GM21526 (cell line): ENCODE data around the gene MATN1.
"Not testable (repeated sequence)": the region's sequence is repeated elsewhere in the genome, so short reads cannot be mapped to it uniquely, and the experiment has no call there.

Experiments
- ATAC-seq: cut with Tn5 transposase; IDR thresholded peaks from one replicate; pipeline ENCODE4 v1.9.1; 2021; ENCODE audit warnings: moderate library complexity; ENCODE audit not compliant: unreplicated experiment, low FRiP score

MATN1 gene

DNA sequence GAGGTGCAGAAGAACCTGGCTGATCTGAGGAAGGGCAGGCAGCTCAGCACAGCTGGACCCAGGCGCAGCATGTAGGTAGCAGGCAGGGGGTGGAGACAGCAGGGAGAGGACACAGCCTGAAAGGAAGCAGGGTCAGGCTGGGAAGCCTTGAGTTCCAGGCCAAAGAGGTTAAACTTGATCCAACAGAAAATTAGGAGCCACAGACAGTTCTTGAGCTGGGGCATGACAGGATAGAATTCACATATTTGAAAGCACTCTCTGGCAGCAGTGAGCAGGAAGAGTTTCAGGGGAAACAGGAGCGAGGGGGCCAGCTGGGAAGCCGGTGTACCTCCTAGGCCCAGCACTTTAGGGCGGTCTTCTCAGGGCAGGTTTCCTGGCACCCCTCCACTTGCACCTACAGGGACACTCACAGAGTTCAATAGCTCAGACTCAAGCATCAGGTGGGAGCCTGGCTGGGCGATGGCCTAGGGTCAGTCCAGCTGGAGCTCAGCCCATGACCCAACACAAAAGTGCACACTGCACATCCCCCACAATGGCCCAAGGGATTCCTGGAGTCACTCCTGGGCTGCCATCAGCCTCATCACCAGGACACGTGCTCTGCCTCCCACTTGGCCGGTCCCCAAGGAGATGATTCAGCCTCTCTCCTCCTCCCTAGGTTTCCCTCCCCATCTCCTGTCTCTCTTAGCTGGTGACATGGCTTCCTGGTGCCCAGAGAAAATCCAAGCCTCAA is 22.7 kb downstream of the MATN1 start:
- ATAC-seq = no peak

DNA sequence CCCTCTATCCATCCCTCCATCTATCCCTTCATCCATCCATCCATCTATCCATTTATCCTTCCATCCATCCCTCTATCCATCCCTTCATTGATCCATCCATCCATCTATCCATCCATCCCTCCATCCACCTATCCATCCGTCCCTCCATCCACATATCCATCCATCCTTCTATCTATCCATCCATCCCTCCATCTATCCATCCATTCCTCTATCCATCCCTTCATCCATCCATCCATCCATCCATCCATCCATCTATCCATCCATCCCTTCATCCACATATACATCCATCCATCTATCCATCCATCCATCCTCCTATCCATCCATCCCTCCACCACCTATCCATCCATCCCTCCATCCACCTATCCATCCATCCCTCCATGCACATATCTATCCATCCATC is 23.6 kb downstream of the MATN1 start:
- ATAC-seq = no peak

DNA sequence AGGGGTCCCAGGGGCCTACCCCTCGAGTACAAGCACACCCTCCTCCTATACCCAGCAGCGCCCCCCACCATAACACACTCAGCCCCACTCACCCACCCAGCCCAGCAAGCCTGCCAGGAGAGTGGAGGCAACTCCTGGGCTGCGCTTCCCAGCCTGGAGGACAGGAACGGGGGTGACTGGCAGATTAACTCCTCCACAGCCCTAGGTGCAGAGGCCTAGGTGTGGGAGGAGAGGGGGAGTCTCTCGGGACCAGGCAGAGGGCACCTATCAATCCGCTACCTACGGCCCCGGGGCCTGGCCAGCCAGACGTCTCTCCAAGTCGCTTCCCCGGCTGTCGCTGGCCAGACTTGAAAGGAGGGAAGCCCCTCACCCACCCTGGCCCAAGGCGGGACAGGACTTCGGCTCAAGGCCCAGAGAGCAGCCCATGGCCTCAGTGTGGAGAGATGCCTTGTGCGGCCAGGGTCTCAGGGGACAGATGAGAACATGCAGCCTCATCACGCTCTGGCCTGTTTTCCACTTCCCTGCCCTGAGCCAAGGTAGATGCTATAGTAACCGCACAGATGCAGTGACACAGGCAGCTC is 24.9 kb downstream of the MATN1 start:
- no peak for ATAC-seq

DNA sequence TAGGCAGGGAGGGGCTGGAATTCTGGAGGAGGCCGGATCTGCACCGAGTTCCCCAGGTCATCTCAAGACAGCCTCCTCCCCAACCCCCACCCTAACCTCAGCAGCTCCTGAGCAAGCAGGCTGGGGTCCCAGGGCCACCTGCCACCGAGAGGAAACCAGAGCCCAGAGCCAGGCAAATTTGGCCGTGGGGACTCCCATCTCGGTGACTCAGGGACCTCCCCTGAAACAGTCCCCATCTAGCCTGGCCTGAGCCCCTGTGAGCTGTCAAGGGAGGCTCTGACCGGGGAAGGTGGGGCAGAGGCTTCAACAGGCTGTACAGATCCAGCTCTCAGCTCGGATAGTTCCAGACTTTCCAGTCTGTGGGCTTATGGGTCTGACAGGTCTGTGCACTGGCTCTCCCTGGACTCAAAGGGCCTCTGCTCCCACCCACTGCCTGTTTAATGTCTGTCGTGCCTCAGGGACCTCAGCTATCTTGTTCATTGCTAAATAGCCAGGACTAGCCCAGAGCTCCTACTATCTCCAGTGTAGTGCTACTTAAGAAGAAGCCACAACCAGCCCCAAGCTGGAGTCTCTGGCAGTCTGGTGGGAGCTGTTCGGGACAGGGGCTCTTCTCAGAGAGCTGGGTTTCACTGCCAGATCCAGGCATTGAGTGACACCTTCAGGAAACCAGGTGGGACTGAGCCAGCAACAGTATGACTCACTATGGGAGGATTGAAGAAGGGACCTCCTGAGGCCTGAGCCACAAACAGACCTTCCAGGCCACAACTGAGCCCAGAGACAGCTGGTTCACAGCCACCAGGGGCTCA is 25.6 kb downstream of the MATN1 start:
- no peak for ATAC-seq

DNA sequence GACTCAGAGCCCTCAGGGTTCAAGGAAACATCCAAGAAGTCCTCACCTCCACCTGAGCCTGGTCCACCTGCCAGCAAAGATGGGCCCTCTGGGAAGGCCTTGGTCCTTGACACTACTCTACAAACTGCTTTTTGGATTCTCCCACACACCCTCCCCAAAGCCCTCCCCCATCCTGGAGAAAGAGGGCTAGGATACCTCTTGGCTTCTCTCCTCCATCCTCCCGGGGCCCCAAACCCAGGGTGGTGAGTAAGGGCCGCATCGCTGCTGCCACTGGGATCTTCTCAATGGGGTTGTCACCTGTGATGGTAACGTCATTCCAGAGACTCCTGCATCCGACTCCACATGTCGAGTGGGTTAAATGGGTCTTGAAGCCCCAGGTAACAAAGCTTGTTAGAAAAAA is 26.6 kb downstream of the MATN1 start:
- ATAC-seq = no peak

DNA sequence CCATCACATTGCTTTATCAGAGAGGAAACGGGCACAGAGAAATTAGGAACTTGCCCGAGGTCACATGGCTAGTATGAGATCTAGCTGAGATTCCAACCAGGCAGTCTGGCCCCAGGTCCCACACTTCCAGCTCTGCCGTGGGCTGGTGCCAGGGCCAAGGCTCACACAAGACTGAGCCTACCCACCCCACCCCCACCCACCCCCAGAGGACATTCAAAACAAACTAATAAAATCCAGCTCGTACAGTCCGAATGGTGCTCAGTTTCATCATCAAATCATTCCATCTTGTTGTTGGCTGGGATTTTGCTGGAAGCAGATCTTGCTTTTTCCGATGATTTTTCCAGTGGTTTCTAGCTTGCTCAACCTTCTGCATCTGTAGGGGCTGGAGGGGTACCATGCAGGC is 27.9 kb downstream of the MATN1 start:
- ATAC-seq = no peak

DNA sequence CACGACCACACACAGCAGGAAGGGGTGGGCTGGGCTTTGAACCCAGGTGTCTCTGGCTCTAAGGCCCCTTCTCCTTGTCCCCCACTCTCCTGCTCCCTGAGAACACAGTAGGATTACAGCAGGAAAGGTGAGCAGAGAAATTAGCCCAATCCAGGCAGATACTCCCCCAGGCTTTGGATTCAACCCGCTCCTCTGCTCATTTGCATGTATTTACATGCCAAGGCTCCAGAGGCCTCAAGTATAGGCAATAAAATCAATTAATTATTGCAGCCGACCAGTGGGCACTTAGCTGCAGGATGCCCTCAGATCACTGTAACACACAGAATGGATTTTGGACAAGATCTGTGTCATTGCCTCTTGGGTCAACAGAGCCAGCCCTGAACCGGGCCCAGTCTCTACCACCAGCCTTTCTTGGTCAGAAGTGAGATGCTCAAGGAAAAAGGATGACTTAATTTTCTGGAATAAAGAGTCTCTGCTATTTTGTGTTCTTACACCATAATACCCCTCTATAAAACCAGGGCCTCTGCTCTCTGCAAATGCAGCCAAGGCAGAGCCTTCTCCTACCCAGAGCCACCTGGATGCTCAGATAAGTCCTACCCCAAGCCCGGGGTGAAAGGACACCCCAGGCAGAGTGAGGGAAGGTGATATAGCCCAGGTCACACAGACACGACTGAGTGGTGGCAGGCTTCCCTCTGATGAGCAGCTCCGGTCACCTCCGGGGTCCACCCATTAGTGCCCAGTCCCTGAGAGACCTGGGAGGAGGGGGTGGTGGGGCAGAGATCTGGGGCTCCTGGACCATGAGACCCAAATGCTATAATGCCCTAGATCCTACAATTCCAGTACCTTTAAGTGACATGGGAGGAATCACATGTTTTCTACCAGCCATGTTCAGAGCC is 28.9 kb downstream of the MATN1 start:
- no peak for ATAC-seq

DNA sequence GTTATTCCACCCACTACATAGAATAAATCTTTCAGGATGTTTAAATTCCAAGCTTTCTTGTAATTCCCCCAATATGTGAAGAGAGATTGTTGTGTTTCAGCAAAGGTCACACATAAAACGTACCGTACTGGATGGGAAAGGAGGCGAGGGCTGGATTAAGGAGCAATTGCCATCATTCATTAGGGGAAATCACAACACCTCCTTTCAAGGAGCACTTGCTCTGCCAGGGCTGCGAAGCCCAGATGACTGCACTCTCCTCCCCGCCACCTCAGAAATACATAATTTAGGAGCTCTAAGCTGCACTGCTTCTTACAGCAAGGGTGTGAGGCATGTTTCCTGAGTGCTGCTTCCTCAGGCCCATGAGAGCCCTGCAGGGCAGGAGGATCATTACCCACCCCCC is 29.6 kb downstream of the MATN1 start:
- ATAC-seq = no peak

DNA sequence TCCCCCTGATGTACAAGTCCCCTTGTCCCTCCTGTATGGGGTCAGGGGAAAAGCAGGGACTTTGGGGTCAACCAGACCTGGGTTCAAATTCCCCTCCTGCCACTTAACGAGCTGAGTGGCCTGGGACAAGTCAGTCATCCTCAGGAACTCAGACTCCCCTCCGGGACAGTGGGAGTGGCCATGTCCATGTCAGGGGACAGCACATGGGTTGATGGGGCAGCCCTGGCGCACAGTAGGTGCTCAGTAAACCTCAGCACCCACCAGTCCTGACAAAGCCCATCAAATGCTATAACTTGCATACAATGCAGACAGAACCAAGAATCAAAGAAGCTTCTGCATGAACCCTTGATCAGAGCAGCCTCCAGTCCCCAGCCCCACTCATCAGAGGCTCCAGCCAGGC is 30.0 kb downstream of the MATN1 start:
- no peak for ATAC-seq

DNA sequence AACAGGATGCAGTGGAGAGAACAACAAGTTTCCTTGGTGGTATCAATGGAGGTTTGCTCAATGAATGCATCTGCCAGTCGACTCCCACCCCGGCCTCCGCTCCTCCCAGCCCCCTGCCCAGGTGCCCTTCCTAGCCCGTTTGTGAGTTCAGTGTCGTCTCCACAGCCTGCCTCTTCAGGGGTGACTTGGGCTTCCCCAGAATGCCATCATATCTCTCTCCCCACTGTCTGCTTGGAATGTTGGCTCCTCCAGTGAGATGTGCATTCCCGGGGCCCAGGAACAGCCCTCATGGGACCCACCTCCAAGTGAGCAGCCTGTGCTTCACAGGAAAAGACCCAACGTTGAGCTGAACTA is 30.5 kb downstream of the MATN1 start:
- ATAC-seq = no peak

DNA sequence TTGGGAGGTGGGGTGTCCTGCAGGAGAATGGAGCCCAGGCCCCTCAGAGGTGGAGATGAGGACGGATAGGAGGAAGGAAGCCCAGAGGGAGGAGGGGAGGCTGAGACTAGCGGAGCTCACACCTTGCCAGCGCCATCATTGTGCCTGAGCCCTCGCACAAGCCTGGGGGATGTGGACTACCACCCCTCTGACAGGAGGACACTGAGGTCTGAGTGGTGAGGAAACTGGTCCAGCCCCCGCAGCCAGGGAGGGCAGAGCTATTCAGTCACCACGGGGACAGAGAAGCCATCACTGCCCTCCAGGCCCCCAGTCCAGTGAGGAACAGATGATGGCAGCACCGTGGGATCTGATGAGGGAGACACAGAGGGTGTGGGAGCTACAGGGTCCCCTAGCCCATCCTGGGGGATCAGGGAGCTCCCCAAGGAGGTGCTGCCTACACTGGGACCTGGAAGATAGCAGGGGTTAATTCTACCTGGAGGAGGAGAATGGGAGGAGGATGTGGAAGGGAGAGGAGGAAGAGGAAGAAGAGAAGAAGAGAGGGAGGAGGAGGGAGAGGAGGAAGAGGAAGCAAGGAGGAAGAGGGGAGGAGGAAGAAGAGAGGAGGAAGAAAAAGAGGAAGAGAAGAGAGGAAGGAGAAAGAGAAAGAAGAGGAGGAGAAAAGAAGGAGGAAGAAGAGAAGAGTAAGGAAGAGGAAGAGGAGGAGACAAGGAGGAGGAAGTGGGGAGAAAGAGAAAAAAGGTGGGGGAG is 31.0 kb downstream of the MATN1 start:
- ATAC-seq = no peak

DNA sequence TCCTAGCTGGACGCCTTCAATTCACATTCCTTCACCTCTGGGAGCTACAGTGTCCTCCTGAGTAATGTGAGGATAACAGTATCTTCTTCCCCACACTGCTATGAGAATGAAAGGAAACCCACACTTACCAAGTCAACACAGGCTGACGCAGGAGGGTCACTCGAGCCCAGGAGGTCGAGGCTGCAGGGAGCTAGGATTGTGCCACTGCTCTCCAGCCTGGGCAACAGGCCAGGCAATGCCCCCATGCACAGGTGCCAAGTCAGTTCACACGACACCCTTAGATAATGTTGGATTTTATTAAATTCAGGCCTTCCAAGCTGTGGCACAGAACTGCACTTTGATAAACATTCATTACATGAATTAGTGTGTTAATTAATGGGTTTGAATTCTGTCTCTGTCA is 31.9 kb downstream of the MATN1 start:
- ATAC-seq = no peak

DNA sequence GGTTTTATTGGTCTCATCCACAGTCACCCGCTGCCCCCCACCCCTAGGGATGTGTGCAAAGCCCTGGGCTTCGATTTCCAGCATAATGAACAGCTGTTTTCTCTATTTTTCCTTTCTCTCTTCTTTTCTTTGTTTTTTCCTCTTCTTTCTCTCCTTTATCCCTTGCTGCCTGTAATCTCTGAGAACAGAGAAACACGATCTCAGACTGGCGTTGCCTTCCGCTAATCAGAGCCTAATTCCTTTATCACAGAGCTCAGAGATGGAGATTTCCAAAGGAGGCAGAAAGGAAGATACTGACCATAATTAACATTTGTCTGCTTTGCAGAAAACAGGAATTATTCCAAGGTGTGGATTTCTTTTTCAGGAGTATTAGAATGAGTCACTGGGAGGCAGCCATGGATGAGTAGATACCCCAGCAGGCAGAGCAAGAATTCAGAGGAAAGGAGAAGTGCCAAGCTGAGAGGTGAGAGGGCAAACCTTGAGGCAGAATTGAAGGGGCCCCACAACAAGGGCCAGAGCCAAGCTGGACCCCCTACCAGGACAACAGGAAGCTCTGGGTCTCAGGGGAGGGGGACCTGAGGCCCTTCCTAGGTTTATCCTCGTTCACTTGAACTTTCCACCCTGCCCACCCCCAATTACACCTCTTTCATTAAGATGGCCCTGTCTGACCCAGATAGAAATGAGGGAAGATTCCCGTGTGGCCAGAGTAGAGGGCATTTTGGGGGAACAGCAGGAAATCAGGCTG is 33.3 kb downstream of the MATN1 start:
- ATAC-seq = no peak

DNA sequence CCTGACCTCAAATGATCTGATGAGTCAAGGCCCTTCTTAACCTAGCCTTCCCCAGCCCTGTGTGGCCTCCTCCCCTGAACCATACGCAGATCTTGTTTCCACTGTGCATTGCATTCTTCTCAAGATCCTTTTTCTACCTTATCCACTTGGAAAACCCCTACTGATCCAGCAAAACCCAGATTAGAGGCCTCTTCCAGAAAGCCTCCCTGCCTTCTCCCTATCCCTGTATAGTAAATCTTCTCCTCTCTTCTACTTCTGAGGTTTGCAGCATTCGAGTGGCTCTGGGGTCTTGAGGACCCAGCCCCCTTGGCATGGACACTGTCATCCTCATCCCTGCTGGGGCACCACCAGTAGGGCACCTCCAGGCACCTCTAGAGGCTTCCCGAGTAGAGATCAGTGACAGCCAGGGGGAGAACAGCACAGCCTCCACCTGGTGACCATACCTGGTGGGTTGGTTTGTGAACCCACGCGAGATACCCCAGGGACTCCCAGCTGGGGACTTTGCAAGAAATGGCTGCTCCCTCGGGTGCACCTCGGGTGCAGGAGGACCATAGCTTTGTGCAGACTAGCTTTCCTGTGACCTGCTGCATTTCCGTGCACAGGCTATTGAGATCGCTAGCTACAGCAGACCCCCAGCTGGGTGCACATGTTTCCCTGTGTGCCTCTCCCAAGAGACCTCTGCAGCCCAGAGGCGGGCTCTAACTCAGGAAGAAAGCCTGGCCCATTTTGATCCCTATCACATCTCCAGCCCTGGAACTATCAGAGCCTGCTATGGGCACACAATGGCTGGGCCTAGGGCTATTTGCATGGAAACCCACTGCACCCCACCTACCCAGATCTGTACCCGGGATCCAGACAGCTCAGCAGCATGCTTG is 34.2 kb downstream of the MATN1 start:
- no peak for ATAC-seq

DNA sequence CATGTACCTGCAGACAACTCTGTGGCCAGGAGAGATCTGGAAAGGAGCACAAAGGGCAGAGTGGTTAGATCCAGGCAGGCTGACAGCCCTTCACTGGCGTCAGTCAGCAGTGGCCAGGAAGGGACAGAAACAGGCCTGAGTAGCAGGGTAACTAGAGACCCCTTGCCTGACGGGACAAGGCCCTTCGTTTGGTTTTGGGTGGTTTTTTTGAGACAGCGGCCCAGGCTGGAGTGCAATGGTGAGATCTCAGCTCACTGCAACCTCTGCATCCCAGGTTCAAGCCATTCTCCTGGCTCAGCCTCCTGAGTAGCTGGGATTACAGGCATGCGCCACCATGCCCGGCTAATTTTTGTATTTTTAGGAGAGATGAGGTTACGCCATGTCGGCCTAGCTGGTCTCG is 34.9 kb downstream of the MATN1 start:
- not testable (repeated sequence) for ATAC-seq

DNA sequence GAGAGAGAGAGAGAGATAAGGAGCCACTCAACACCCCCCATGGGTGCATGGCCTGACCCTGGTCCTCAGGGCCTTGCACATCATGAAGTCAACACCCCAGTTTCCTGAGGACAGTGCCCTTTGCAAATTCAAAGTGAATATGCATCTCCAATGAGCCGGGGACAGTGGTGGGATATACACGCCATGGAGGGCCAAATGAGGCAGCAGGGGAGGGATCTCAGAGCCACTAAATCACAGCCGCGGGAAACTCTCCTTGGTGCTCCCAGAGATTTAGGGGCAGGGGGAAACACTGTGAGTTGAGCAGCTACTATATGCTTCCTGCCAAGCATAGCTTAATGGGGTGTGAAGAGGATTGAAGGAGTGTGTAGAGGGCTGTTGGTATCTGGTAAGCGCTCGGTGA is 35.5 kb downstream of the MATN1 start:
- no peak for ATAC-seq

DNA sequence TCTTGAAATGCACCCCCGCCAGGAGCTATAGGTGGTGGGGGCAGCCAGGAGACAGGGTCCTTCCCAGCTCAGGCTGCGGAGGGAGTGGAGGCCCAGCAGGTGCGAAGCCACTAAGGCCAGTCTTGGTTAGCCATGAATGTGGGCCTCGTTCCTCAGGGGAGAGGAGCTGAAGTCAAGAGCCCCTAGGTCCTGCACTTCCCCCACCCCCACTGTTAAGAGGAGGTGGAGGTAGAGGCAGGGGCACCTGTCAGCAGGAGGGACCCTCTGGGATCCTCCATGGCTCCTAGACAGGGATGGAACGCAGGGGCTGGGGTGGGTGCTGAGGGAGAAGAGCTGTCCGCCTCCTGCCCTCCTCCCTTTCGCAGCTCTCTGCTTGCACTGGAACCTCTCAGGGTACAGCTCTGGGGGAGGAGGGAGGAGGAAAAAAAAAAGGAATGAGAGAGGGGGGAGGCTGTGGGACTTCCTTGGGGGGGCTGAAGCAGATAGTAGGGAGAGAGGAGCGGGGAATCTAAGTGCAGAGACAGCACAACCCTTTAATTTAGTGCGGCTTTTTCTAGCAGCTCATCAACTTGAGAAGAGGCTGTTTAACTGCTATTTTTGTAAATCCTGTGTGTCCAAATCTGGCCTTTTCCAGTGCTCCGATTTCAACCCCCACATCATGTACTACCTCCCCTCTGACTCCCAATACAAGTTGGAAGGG is 37.0 kb downstream of the MATN1 start:
- no peak for ATAC-seq

DNA sequence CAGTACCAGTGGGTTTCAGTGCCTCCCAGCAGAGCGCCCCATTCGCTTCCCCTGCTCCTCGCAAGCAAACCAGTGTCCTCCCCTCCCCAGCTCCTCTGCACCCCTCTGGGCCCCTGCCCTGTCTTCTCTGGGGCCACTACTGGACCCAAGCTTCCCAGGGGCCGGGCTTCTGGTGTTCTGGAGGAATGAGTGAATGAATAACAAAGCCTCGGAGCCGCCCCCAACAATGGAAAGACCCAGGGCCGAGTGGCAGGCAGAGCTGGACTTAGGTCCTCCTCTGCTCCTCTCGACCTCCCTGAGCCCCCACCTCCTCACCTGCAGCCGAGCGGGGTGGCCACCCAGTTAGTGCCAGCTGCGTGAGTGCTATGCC is 37.6 kb downstream of the MATN1 start:
- ATAC-seq = no peak
